GM19043 (cell line): ENCODE results near the gene NTRK2.
A peak's percentile ranks its signal among the peaks of the same experiment; 100 is the strongest.

ENCODE experiments used
- ATAC-seq: cut with Tn5 transposase; IDR thresholded peaks from one replicate; pipeline ENCODE4 v1.9.1; 2021; ENCODE audit warnings: low read depth; ENCODE audit not compliant: unreplicated experiment

Gene NTRK2

DNA sequence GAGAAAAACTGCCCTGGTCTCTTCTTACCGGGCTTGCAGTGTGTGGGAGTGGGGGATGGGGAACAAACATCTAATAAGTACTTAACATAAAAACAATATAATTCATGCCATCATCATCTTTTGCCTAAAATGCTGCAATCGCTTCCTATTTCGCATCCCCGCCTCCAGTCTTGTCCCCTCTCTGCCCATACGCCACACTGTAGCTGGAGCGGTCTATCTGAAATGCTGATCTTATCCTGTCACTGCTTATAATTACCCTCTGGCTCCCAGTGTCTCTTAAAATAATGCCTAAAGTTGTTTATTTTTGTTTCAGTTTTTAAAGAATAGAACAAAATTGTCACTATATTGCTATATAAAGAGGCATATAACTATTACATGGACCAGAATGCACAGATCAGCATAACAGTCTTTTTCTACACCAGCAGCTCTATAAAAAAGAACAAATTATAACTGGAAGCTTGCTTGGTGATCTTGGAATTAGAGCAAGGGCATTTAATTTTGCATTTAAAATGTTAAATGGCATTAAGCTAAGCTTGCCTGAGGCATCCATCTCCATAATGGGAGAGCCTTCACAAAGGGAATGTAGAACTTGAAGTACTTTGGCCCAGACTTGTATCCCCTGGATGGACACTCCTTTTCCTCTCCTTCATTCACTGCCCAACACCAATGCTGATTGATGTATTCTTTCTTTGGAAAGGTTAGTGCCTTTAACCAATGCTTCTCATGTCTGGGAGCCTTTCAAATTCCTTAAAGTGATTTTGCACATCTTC, 12.2 kb downstream of the NTRK2 start:
- no peak for ATAC-seq

DNA sequence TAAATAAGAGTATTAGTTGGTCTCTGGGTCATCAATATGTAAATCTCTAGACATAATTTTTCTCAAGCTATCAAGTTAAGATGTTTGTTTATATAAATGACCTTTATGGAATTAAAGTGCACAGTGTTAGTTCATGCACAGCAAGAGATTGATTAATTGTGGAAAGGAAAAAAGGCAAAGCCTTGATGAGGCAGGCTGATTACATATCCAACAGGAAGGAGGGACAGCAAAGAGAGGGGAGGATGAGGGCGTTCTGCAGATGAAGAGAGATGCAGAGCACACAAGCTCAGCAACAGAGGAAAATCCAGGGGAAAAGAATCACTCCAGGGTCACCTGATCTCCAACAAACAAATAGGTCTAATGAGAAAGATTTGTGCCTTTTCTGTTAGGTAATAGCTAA, 16.5 kb downstream of the NTRK2 start:
- no peak for ATAC-seq

DNA sequence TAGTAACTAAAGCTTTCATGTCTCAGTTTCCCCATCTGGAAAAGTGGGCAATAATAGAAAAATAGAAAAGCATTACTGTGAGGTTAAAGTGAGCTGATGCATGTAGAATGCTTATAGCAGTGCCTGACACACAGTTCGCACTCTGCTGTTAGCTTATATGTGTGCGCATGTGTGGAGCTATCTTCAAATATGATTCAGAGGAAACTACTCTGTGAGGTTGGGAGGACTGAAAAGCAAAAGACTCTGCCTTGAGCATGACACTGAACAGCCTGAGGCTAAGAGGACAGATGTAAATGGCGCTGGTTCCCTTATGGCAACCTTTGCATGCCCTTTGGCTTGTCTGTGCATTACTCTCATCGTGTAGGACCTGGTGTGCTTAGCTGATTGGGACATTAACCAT, 19.4 kb downstream of the NTRK2 start:
- no peak for ATAC-seq

DNA sequence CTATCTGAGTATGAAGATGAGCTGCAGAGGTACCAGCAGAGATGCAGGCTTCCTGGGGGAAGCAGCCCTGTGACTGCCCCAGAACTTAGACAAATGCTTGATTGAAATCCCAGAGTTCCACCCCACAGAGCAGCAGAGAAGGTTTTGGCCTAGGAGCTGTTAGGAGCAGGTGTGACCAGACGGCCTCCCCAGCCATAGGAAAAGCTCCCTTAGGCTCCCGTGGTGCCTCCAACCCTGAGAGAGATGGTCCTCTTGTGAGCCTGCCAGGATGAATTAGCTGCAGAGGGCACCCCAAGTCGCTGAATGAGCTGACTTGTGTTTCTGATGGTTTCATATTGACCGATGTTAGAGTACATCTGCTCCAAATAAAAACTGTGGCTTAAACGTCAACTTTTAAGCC, 22.1 kb downstream of the NTRK2 start:
- ATAC-seq, result no peak

DNA sequence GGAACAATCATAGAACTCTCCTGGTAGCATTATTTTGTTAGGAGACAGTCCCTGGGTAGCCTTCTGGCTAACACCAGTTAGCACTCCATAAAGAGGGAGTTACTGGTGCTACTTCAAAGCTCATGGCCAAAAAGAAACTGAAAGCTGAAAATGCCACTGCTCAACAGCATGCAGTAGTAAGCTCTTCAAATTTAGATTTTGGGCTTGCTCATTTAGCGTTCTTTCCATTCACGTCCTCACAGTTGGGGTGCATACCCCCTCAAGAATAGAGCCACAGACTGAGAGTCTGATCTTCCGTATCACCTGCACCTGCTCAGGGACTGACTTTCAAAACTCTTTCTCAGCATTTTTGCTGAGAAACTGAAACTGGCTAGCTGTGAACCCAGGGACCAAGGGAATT, 24.7 kb downstream of the NTRK2 start:
- peak; percentile 57 for ATAC-seq

DNA sequence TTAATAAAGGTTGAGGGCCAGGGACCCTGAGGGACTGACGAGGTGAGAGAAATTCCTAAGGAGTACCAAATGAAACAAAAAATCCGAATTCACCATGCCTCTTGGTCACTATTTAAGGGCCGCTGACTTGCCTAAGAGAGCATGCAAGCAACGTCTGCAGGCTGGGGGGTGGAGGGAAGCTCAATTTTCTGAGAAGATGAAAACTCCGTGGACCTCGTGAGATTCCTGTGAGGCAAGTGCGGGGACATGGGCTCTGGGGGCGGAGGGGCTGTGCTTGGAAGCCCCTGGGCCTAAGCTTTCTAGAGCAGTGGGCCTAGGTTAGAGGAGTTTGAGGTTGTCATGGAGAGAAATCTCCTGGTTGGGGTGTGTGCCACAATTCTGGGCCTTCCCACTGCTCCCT, 27.5 kb downstream of the NTRK2 start:
- no peak for ATAC-seq

DNA sequence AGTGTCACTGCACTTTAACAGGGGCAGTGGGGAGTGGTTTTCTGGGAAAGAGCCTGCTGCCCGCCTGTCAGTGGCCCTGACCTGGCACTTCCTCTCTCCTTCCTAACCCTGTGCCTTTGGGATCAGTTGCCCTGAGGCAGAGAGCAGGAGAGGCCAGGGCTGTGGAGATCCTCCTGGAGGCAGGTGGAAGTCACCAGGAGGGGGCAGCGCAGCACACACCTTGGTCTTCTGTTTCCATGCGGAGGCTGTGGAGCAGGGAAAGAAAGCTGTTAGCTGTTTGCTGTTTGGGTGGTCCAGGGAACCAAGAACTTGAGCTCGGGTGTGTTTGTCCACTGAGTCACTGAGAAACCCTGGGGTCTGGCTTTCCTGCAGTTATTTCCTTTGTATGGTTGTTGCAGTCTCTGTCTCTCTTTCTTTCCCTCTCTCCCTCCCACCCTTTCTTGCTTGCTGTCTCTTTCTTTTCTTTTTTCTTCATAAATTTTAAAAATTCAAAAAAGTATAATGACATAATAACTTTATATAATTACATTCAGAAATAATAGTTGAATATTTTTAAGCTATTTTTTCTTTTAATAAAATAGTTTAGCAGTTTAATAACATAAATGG, 28.1 kb downstream of the NTRK2 start:
- ATAC-seq, result no peak

DNA sequence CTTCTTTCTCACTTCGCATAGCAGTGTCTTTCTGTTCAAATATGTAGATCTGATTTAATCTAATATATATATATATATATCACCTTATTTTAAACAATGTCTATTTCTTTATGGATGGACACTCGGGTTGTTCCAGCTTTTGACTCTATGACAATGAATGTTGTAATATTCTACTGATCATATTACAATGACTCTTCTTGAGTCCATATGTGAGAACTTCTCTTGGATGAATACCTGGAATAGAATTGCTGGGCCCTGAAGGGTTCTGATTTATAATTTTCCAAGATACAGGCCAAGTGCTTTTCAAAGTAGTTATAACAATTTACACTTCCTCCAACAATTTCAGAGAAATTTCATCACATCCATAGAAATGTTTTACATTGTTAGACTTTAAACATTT, 28.8 kb downstream of the NTRK2 start:
- ATAC-seq, result no peak

DNA sequence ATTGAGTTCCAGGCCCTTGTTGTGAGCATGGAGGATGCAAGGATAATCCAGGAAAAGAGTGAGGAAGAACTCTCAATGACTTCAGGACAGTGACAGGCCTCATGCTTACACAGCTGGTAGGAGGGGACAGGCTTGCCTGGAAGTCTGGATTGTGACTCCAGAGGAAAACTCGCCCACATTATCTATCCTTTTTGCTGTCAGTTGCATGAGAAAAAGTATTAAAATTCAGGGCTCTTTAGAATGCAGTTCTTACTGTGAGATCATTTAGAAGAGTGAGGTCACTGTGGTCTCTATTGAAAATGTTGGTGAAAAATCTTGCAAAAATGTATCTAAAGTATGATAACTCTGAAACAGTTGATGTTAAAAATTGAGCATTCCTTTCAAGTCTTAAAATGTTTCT, 30.5 kb downstream of the NTRK2 start:
- ATAC-seq, result no peak

DNA sequence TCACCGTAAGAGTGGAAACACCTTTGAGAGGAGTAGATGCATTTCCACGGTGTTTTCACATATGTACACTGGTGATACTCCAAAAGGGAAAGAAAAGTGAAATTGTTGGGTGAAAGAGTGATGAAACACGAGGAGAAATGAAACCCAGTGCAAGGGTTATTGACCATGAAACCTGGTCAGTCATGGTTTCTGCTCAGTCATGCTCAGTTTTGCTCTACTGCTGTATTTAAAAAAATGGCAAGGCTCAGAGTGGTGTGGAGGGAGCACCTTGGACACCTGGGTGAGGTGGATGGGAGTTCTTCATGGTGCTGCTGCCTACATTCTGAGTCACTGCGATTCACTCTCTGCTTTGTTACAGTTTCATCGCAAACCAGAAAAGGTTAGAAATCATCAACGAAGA, 32.3 kb downstream of the NTRK2 start:
- ATAC-seq, result peak; percentile 85

DNA sequence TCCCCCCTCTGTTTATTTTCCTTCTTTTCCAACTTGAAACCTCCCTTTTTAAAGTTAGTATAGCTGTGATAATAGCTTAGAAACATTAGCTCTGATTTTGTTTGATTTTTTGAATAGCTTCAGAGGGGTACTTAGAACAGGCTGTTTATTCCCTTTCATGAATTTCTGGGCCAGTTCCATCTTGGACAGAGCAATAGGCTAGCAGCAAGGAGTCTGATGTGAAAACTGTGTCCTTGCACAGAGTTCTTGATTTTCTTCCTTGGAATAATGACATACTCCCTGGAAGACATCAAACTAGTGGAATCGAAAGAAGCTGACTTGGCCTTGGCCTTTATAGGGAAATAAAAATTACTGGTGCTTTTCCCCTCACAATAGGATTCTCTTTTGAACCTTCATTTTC, 32.9 kb downstream of the NTRK2 start:
- no peak for ATAC-seq

DNA sequence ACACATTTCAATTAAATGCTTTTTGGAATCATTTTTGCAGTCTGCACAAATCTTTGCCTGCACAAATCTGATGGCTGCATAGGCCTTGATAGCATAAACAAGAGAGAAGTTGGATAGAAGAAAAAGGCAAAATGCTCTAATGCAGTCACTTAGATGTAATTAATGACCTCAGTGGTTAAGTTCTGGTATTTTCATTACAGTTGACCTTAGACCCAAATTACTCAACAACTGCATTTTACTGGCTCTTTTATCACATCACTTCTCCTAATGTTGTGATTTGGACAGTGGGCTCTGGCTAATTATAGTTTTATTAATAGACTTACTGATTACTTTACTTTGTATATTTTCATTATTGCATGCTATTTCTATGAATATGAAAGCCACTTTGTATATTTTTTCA, 34.3 kb downstream of the NTRK2 start:
- ATAC-seq, result no peak

DNA sequence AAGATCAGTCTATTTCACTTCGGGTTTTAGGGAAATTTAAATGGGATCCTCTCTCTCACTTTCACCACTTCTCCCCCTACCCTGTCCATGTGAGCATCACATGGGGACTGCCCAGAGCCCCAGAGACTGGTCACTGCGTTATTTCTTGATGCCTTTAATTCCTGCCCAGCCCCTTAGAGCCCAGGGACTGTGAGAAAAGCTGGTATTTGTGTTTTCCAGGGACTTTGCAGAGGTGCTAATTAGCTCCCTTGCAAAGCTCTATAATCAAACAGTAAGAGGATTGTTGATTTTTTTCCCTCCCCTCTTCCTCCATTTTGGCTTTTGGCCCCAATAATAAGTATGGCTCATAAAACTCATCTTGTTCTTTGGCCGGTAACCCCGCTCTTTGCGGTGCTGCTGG, 35.6 kb downstream of the NTRK2 start:
- no peak for ATAC-seq

DNA sequence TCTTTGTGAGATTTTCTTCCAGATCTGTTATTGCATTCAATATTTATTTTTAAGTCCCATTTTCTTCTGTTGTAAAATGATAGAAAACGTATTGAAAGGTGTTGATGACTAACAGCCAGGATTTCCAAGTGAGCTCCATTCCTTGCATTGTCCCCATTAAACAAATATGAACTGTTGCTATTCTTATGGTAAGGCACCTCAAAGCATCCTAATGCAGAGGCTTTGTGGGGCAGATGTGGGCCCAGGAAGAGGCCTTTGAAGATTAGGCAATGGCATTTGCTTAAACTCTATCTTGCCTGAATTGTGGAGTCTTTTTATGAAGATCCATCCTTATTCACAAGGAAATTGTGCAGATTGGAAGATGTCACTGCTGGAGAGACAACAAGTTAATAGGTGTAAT, 38.9 kb downstream of the NTRK2 start:
- no peak for ATAC-seq

DNA sequence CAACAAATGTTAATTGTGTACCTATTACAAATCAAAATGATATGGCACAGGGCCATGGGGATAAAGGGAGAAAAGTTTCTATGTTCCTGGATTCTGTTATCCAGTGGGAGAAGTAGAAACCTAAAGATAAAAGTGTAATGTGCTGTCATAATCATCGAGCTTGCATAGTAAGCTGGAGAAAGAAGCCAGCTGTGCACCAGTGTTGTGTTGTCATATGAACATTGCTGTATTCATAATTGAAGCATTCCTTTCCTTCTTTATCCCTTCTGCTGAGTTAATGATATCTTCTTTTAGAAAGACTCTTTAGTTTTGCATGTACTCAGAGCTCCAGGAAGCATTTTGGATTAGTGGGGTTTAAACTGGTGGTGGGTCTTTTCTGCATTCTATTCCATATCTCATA, 39.5 kb downstream of the NTRK2 start:
- ATAC-seq, result no peak

DNA sequence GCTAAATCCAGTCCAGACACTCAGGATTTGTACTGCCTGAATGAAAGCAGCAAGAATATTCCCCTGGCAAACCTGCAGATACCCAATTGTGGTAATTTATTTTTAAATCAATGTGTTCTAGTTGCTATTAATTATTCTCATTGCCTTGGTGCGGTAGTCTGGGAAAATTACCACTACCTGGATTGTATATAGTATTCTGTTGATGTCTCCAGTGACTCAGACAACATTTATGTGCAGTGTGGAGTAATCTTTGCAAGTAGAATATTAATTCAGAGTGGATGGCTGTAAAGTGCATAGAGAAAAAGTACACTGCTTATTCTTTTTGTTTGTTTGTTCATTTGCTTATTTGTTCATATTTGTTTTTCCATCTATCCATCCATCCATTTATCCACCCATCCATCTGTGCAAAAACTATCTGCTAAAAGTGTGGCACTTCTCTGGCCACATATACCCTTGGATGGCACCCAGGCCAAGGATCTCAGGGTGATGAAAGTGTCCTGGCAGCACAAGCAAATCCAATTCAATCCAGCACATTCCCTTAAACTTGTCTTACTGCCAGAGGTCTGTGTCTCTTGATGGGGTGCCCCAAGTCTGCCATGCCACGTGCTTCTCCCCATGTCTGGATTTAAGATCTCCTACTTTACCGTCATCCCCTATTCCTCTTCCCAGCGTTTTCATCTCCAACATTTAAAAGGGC, 41.3 kb downstream of the NTRK2 start:
- no peak for ATAC-seq

DNA sequence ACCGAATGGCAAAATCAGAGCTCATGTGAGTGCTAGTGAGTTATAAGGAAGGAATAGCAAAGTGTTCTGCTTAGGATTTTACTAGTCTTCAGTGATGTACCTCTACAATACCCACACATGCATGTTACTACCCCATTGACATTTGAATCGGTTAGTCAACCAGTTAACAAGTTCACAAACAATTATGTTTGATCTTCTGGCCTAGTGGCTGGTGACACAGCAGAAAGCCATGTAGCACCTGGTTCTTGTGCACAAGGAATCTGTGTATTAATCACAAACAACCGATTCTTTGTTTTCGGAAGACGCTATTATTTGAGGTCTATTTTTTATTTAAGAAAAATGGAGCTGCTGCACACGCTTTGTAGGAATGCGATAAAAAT, 41.9 kb downstream of the NTRK2 start:
- ATAC-seq, result no peak

DNA sequence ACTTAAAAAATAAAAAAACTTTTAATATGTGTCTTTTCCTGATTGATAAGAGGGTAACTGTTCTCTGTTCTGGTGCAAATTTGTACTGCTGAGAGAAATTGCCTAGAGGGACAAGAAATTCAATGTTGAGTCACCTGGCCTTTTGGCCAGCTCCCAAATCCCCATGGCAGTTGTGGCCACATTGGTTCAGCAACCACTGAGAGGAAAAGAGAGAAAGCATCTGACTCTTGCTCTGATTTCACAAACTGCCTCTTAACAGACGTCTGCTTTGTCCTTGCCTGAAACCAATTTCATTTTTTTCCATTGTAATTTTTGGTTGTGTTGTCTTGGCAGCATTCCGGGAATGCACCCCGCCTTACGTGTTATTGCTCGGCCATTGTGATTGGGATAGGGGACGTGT, 42.4 kb downstream of the NTRK2 start:
- no peak for ATAC-seq

DNA sequence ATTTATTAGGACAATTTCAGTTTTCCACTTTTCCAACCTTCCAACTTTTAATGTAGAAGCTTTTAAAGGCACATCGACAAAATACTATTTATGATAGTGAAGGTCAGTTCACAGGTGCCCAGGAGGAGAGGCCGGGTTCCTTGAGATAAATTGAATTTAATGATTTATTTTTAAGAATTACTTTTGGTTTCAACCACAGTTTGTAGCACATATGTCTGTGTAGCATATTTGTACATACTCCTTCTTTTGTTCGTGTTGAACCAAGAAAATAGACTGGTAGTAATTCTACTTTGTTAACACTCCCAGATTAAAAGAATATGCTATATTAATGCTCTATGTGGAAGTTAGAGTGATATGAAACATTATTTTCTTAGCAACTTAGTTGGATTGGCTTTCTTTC, 46.7 kb downstream of the NTRK2 start:
- no peak for ATAC-seq

DNA sequence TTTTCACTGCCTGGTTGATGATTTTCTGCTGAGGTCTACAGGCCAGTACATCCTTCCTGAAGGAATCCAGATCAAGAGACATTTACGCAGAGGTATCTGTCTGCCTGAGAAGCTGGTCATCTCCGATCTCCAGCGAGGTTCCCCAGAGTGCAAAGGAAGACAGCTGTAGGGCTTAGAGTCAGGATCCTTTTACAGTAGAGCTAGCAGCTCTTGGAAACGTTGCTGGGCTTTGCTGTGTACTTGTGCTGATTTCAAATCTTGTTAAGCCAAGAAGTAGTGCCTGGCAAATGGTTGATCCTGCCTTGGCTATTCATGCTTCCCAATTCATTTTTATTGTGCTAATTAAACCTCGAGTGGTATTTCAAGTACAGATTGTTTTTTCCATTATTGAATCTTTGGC, 48.9 kb downstream of the NTRK2 start:
- no peak for ATAC-seq

DNA sequence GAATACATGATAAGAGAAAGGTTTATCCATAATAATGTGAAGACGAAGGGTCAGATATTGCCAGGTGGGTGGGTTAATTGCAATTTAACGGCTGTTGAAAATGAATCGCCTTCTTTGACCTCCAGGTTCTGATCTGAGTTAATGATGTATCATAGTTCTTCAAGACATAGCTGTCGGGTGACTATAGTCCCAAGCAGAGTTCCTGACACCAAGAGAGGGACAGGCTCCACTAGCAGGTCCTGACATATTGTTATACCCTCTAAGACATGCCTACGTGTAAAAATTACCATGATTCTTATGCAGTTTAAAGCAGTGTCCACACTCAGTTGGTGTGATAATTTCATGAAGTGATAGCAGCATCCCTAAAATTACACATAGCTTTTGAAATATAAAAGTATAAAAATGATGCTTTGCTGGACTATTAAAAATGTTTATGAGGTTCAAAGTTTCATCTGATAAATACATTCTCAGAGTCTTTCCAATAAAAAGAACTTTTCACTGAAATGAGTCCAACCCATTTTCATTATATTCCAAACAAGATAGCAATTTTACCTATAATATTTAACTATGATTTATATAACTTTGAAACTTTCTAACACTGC, 53.0 kb downstream of the NTRK2 start:
- no peak for ATAC-seq

DNA sequence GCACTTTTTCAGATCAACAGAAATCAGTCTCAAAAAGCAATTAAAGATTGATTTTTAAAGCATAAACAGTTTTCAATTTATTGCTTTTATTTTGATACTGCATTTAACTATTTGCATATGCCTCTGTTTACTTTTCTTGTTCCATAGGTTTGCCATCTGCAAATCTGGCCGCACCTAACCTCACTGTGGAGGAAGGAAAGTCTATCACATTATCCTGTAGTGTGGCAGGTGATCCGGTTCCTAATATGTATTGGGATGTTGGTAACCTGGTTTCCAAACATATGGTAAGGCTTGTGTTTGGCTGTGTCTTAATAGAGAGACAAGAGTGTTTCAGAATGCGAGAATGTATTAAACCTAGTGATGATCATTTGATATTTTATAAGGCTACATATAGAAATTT, 53.9 kb downstream of the NTRK2 start:
- no peak for ATAC-seq
